IMR-90 (cell line): ENCODE results near the gene TEX2. TPM values are rescaled to one million over a fixed set of nuclear protein-coding genes. Genes with fewer than 3 reads are reported as not detected.

Experiments used
- ATAC-seq: fragments of 200-7000 bp; cut with Tn5 transposase; 2 replicates; pipeline ENCODE4 v1.9.1; 2020; ENCODE audit warnings: low read depth, mild to moderate bottlenecking, moderate library complexity
- BruUV-seq: library from RNA; stranded (reverse); fragments of 400-500 nt; replicated peaks from 2 replicates; lab custom pipeline; 2021; lab: Mats Ljungman, UMichigan
- CTCF ChIA-PET: fragments of 300-600 bp; formaldehyde crosslinking; extraction: SDS; loops from one replicate; lab custom pipeline; 2021; ENCODE audit warnings: antibody characterized with exemption; lab: Yijun Ruan, JAX
- POLR2A ChIA-PET: fragments of 300-600 bp; sonication (Branson Sonifier 250); formaldehyde crosslinking; loops from one replicate; lab custom pipeline; 2022; ENCODE audit warnings: antibody characterized with exemption; ENCODE audit not compliant: unreplicated experiment; lab: Charles Lee
- DNase-seq: peaks from one replicate; pipeline ENCODE4 v3.0.0; 2013
- H2AFZ ChIP-seq: replicated peaks from 2 replicates; pipeline ENCODE3; 2013; ENCODE audit warnings: low read length, mild to moderate bottlenecking; ENCODE audit not compliant: poor library complexity
- H2AK5ac ChIP-seq: 2 replicates; pipeline ENCODE4 v1.6.1; 2013; ENCODE audit warnings: low read depth, low read length, inconsistent platforms
- H2AK9ac ChIP-seq: replicated peaks from 2 replicates; pipeline ENCODE3; 2013; ENCODE audit warnings: mild to moderate bottlenecking, low read depth, low read length, moderate library complexity; ENCODE audit not compliant: poor library complexity
- H2BK120ac ChIP-seq: 2 replicates; pipeline ENCODE4 v1.6.1; 2013; ENCODE audit warnings: low read depth, low read length, inconsistent platforms
- H2BK15ac ChIP-seq: 3 replicates; pipeline ENCODE4 v1.6.1; 2013; ENCODE audit warnings: low read depth, low read length, inconsistent platforms
- H2BK20ac ChIP-seq: 2 replicates; pipeline ENCODE4 v1.6.1; 2013; ENCODE audit warnings: low read depth, mild to moderate bottlenecking, inconsistent platforms, low read length, moderate library complexity
- H2BK5ac ChIP-seq: 2 replicates; pipeline ENCODE4 v1.6.1; 2013; ENCODE audit warnings: mild to moderate bottlenecking, low read depth, low read length, inconsistent platforms; ENCODE audit not compliant: poor library complexity, severe bottlenecking
- H3K14ac ChIP-seq: replicated peaks from 2 replicates; pipeline ENCODE4 v1.6.1; 2013; ENCODE audit warnings: low read depth, low read length, inconsistent platforms
- H3K18ac ChIP-seq: 2 replicates; pipeline ENCODE4 v1.6.1; 2013; ENCODE audit warnings: low read depth, low read length, control low read depth
- H3K23ac ChIP-seq: 2 replicates; pipeline ENCODE4 v1.6.1; 2013; ENCODE audit warnings: low read depth, low read length, inconsistent platforms
- H3K27ac ChIP-seq: 2 replicates; pipeline ENCODE4 v1.5.1; 2013; ENCODE audit warnings: mild to moderate bottlenecking, control low read depth, low read length; ENCODE audit not compliant: insufficient read depth
- H3K27me3 ChIP-seq: 2 replicates; pipeline ENCODE4 v1.6.1; 2013; ENCODE audit warnings: low read length; ENCODE audit not compliant: control insufficient read depth, insufficient read depth
- H3K36me3 ChIP-seq: 2 replicates; pipeline ENCODE4 v1.6.1; 2013; ENCODE audit warnings: low read length, mixed read lengths; ENCODE audit not compliant: control insufficient read depth, insufficient read depth
- H3K4ac ChIP-seq: 2 replicates; pipeline ENCODE4 v1.6.1; 2013; ENCODE audit warnings: low read depth, low read length, inconsistent platforms
- H3K4me1 ChIP-seq: 2 replicates; pipeline ENCODE4 v1.6.1; 2013; ENCODE audit warnings: low read length, mixed read lengths; ENCODE audit not compliant: control insufficient read depth, insufficient read depth
- H3K4me2 ChIP-seq: 2 replicates; pipeline ENCODE4 v1.6.1; 2013; ENCODE audit warnings: low read depth, mild to moderate bottlenecking, control low read depth, low read length, moderate library complexity
- H3K4me3 ChIP-seq: 2 replicates; pipeline ENCODE4 v1.5.1; 2013; ENCODE audit warnings: low read depth, mild to moderate bottlenecking, control low read depth, low read length, moderate library complexity; ENCODE audit not compliant: insufficient read depth
- H3K56ac ChIP-seq: 2 replicates; pipeline ENCODE4 v1.6.1; 2013; ENCODE audit warnings: low read length, inconsistent platforms; ENCODE audit not compliant: insufficient read depth; ENCODE audit errors: extremely low read depth
- H3K79me1 ChIP-seq, 2 experiments: 2 replicates each; pipeline ENCODE4 v1.6.1; 2013; ENCODE audit warnings: low read length in 2 of 2, inconsistent platforms in 1 of 2, low read depth in 1 of 2
- H3K9ac ChIP-seq: 2 replicates; pipeline ENCODE4 v1.6.1; 2013; ENCODE audit warnings: low read depth, low read length, control low read depth
- H3K9me1 ChIP-seq: 2 replicates; pipeline ENCODE4 v1.6.1; 2013; ENCODE audit warnings: low read length, inconsistent platforms; ENCODE audit not compliant: insufficient read depth
- H3K9me3 ChIP-seq: 2 replicates; pipeline ENCODE4 v1.6.1; 2013; ENCODE audit warnings: low read length; ENCODE audit not compliant: control insufficient read depth, insufficient read depth
- H4K20me1 ChIP-seq: 2 replicates; pipeline ENCODE4 v1.6.1; 2013; ENCODE audit warnings: low read length, inconsistent platforms; ENCODE audit not compliant: insufficient read depth
- H4K5ac ChIP-seq: 2 replicates; pipeline ENCODE4 v1.6.1; 2013; ENCODE audit warnings: mild to moderate bottlenecking, low read depth, low read length, control low read depth
- H4K8ac ChIP-seq, 2 experiments: 2 replicates each; pipeline ENCODE4 v1.6.1; 2013; ENCODE audit warnings: low read depth in 2 of 2, low read length in 2 of 2, control low read depth in 1 of 2, inconsistent platforms in 1 of 2
- H4K91ac ChIP-seq: 2 replicates; pipeline ENCODE4 v1.6.1; 2013; ENCODE audit warnings: low read depth, low read length, inconsistent platforms; ENCODE audit not compliant: insufficient read depth
- CTCF ChIP-seq: conservative IDR thresholded peaks from 2 replicates; pipeline ENCODE4 v1.5.1; 2012; ENCODE audit warnings: mild to moderate bottlenecking, low read depth, low read length, improper control_type of control experiment
- MAFK ChIP-seq: IDR thresholded peaks from 2 replicates; pipeline ENCODE4 v1.6.1; 2012; ENCODE audit warnings: low read depth, low read length, improper control_type of control experiment
- MXI1 ChIP-seq: IDR thresholded peaks from 2 replicates; pipeline ENCODE4 v1.6.1; 2012; ENCODE audit warnings: low read depth, mild to moderate bottlenecking, low read length, moderate library complexity, borderline replicate concordance
- NFE2L2 ChIP-seq: fragments of 150-350 bp; IDR thresholded peaks from 2 replicates; pipeline ENCODE4 v1.6.1; 2016; ENCODE audit warnings: low read depth, mild to moderate bottlenecking, low read length
- POLR2A ChIP-seq: IDR thresholded peaks from 2 replicates; pipeline ENCODE4 v1.6.1; 2012; ENCODE audit warnings: mild to moderate bottlenecking, low read depth, low read length
- RAD21 ChIP-seq: IDR thresholded peaks from 2 replicates; pipeline ENCODE4 v1.6.1; 2012; ENCODE audit warnings: low read length, improper control_type of control experiment
- RFX5 ChIP-seq: IDR thresholded peaks from 2 replicates; pipeline ENCODE4 v1.8.0; 2012; ENCODE audit warnings: low read depth, mild to moderate bottlenecking, low read length, moderate library complexity
- SMC3 ChIP-seq: fragments of 150-350 bp; IDR thresholded peaks from 2 replicates; pipeline ENCODE4 v1.6.1; 2016; ENCODE audit warnings: low read depth, mild to moderate bottlenecking, antibody characterized with exemption, low read length, moderate library complexity
- USF2 ChIP-seq: fragments of 150-350 bp; IDR thresholded peaks from 2 replicates; pipeline ENCODE4 v1.6.1; 2017; ENCODE audit warnings: mild to moderate bottlenecking, antibody characterized with exemption, low read length, low read depth
- WGBS, 2 experiments: methylation state at CpG; one replicate each; pipeline versions ENCODE4 v1.1.5 to v1.1.7; 2013; ENCODE audit warnings: missing lambda C conversion rate in 2 of 2; ENCODE audit not compliant: insufficient read length in 1 of 2; ENCODE audit errors: extremely low coverage in 2 of 2; 5-methylcytosine and 5-hydroxymethylcytosine counted together
- dilution Hi-C: fragments of 300-500 bp; cut with HindIII; formaldehyde crosslinking; loops from one replicate; pipeline ENCODE4 v1.14.3; 2018; ENCODE audit warnings: low sequenced_read_pairs; ENCODE audit not compliant: unreplicated experiment
- in situ Hi-C: fragments of 300-500 bp; cut with MboI; formaldehyde crosslinking; loops from 3 replicates; pipeline ENCODE4 v1.14.3; 2019; ENCODE audit warnings: low sequenced_read_pairs, inconsistent platforms, mixed read lengths
- intact Hi-C: fragments of 100-400 bp; cut with micrococcal nuclease; formaldehyde crosslinking; loops from 2 replicates; pipeline ENCODE4 v1.10.0; 2022
- polyA plus RNA-seq, 3 experiments: library from polyadenylated mRNA; depleted of rRNA; stranded (reverse); fragments of >200 nt; gene quantifications; 2 replicates each; pipeline ENCODE4 v1.2.3, GENCODE V29; 2012; ENCODE audit warnings: low replicate concordance in 1 of 3
- total RNA-seq: library from RNA; depleted of rRNA; stranded (reverse); fragments of >200 nt; gene quantifications from 2 replicates; pipeline ENCODE4 v1.2.3, GENCODE V29; 2012

TEX2 gene
- total and polyA plus RNA-seq, 2 of the 4 experiments (the other 2 are of a cell fraction): 18.2 to 21.9 TPM

- TF ChIP-seq SMC3 (no peak), RAD21 (no peak), POLR2A (no peak), NFE2L2 (no peak), USF2 (no peak), RFX5 (no peak), CTCF (no peak), MXI1 (no peak), MAFK (no peak)
- no peak overlapping the region for H2BK120ac ChIP-seq
- peaks cover 15% of the 10 kb centered on the region for H3K4me1 ChIP-seq
- H3K79me1 ChIP-seq: no peaks in the 10 kb centered on the region; a peak in 1 of 4 replicates
- H4K8ac ChIP-seq: no peak overlapping the region
- ChIA-PET CTCF (no interaction called here), POLR2A (interaction anchor here (0.6 kb wide), 1 partner anchor 14 kb away, joined by 3 read pairs; no protein-coding TSS in a partner anchor)
- no peak overlapping the region for H4K91ac ChIP-seq
- ATAC-seq: no peak
- H3K18ac ChIP-seq: no peak overlapping the region
- no peak overlapping the region for H2BK20ac ChIP-seq
- no peak overlapping the region for H3K9ac ChIP-seq
- no peak overlapping the region for H3K4me2 ChIP-seq
- no peaks in the 10 kb centered on the region for H4K20me1 ChIP-seq
- no peak overlapping the region for H2AK9ac ChIP-seq
- H2AFZ ChIP-seq: no peak overlapping the region
- no peak overlapping the region for H3K23ac ChIP-seq
- H3K56ac ChIP-seq: no peak overlapping the region
- H4K5ac ChIP-seq: no peak overlapping the region
- peaks cover 2% of the 10 kb centered on the region; the same call in 1 of the 2 replicates for H3K9me1 ChIP-seq
- H3K14ac ChIP-seq: no peak overlapping the region
- H3K9me3 ChIP-seq: no peaks in the 10 kb centered on the region
- no peak overlapping the region for H3K27ac ChIP-seq
- dilution Hi-C loops: no loop called here
- no peak overlapping the region for H2BK15ac ChIP-seq
- no peak overlapping the region for H2AK5ac ChIP-seq
- no TSS peak for BruUV-seq
- no peaks in the 10 kb centered on the region; the same call in 1 of the 2 replicates for H3K36me3 ChIP-seq
- in situ Hi-C loops: no loop called here
- no peak overlapping the region for H2BK5ac ChIP-seq
- no CpG with 5 or more reads among the region's 4 CpGs for WGBS, 2 experiments
- H3K4me3 ChIP-seq: no peak overlapping the region
- no peak for DNase-seq
- no peaks in the 10 kb centered on the region for H3K27me3 ChIP-seq
- intact Hi-C loops: no loop called here
- H3K4ac ChIP-seq: no peak overlapping the region
Observed at GRCh38 chr17:64160378-64160777, 102.7 kb downstream of the TEX2 start.
